GM20431 (cell line): ENCODE measurements around the gene UBXN7.
"Not testable (repeated sequence)": the region's sequence is repeated elsewhere in the genome, so short reads cannot be mapped to it uniquely, and the experiment has no call there.

Experiments
- in situ Hi-C: fragments of 300-500 bp; cut with MseI, MboI; formaldehyde crosslinking; loops from one replicate; pipeline ENCODE4 v1.15.0; 2020; ENCODE audit warnings: low sequenced_read_pairs; ENCODE audit not compliant: unreplicated experiment

The UBXN7 gene

GRCh38 chr3:196323016-196323415 lies 109.2 kb downstream of the UBXN7 start:
- in situ Hi-C loops = no loop called here

DNA sequence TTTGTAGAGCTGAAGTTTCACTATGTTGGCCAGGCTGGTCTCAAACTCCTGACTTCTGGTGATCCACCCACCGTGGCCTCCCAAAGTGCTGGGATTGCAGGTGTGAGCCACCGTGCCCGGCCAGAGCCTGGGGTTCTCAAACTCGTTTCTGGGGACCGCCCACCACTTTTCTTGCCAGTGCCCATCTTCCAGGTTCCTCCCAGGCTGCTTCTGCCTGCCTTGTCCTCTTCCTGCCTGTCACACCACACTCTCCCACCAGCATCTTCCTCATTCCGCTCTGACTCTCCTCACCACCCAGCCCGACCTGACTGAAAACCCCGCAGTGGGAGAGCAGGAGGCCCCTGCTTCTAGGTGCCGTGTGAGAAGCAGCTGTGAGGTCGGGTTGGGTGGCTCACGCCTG lies 111.1 kb downstream of the UBXN7 start:
- in situ Hi-C loops = no loop called here

GRCh38 chr3:196320137-196320536 lies 112.1 kb downstream of the UBXN7 start:
- in situ Hi-C loops = no loop called here

DNA sequence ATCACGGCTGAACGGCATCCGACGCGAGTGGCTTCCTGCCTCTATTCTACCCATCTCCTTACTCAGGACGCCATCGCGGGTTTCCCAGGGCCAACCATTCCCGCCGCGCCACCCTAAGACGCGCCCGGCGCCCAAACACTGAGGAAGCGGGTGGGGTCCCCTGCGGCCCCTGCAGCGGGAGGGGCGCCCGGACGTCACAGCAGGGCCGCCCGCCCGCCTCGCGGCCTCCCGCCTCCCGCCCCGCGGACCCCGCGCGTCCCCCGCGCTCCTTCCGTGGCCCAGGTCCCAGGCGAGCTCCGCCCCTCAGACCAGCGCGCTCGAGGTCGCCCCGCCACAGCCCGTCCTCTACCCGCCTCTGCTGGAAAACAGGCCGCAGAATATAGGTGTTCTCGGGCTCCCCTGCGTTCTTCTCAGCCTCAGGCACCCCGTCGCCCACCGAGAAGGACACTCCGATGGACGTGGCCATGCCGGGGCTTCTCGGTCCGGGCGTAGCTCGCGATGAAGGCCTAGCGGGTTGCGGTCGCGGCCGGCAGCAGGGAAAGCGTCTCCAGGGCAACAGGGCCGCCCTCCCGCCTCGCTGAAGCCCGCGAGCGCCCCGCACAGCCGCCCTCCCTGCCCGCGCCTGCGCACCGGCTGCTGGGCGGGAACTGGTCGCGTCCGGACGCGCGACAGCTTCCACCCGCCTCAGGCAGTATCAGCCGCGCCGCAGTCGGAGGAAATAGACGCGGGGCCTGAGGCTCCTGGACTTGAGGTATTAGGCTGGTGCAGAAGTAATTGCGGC lies 114.3 kb downstream of the UBXN7 start, which contains the start of gene DYNLT2B:
TSS of gene DYNLT2B (minus strand) at position 554 of the 781 bp plus-strand sequence. CDS start at position 466, 88 bp downstream.
- in situ Hi-C loops = no loop called here

GRCh38 chr3:196316799-196317686 lies 115.2 kb downstream of the UBXN7 start:
- in situ Hi-C loops = not testable (repeated sequence)

DNA sequence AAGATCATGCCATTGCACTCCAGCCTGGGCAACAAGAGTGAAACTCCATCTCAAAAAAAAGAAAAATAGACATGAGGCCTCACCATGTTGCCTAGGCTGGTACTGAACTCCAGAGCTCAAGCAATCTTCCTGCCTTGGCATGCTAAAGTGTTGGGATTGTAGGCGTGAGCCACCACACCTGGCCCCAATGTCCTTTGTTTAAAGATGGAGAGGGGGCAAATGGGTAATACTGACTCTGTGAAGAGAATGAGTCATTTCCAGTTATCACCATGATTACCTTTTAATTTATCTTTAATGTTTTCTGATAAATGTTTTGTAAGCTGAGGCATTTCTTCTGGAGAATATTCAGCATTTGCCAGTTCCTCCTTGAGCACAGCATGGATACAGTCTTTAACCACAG lies 116.4 kb downstream of the UBXN7 start:
- in situ Hi-C loops = no loop called here

GRCh38 chr3:196314597-196314996 lies 117.6 kb downstream of the UBXN7 start:
- in situ Hi-C loops = no loop called here

DNA sequence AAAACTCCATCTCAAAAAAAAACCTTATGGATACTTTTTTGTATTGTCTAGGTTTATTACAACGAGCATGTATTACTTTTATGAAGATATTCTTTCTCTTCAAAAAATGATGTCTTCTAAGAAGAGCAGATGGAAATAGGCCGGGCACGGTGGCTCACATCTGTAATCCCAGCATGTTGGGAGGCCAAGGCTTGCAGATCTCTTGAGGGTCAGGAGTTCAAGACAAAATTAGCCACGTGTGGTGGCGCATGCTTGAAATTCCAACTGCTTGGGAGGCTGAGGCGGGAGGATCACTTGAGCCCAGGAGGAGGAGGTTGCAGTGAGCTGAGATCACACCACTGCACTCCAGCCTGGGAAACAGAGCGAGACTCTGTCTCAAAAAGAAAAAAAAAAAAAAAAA lies 118.1 kb downstream of the UBXN7 start:
- in situ Hi-C loops = not testable (repeated sequence)

DNA sequence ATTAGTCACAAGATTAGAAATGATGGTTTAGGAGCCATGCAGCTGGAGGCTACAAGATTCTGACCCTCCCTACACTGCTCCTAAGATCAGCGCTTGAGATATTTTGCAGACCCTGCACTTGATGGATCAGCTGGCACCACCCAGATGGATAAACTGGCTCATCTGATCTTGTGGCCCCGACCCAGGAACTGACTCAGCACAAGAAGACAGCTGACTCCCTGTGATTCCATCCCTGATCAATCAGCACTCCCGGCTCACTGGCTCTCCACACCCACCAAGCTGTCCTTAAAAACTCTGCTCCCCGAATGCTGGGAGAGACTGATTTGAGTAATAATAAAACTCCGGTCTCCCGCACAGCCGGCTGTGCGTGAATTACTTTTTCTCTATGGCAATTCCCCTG lies 129.3 kb downstream of the UBXN7 start:
- in situ Hi-C loops = not testable (repeated sequence)

DNA sequence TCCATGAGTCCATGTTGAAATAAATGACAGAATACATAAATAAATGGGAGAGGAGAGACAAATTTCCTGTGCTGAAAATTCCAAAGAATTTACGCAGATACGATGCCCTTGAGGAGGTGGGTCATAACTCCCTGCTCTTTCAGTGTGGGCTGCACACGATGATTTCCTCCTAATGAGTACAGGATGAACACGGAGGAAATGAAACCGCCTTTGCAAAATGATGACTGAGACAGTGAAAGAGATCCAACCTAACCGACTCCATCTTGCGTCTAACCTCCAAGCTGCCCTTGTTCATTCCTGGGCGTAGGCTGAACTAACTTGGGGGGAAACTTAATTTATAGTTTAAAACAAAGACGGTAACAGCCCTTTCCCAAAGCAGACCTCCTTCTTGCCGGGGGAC lies 129.7 kb downstream of the UBXN7 start:
- in situ Hi-C loops = not testable (repeated sequence)

DNA sequence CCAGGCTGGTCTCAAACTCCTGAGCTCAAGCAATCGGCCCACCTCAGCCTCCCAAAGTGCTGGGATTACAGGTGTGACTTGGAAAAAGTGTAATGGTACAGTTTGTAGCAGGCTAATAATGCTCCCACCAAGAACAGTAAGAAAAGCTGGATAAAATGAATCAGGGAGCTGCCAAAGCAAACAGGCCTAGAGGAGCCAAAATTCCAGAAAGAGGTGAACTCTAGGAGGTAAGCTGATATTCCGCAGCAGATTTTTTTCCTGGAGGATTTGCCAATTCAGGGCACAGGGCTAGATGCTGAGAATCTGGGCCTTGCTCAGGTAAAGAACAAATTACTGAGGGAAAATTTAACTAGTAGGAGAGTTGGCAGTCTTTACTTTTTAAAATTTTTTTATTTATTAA lies 133.7 kb downstream of the UBXN7 start:
- in situ Hi-C loops = no loop called here
